Measurements from ENCODE around the gene HAUS3. TPM values are rescaled to one million over a fixed set of nuclear protein-coding genes. Genes with fewer than 3 reads are reported as not detected.
"Not testable (repeated sequence)": the region's sequence is repeated elsewhere in the genome, so short reads cannot be mapped to it uniquely, and the experiment has no call there.

The HAUS3 gene
- total RNA-seq, 6 experiments from 2014 or later = 3.5 to 5.1 (median 4.6) TPM

DNA sequence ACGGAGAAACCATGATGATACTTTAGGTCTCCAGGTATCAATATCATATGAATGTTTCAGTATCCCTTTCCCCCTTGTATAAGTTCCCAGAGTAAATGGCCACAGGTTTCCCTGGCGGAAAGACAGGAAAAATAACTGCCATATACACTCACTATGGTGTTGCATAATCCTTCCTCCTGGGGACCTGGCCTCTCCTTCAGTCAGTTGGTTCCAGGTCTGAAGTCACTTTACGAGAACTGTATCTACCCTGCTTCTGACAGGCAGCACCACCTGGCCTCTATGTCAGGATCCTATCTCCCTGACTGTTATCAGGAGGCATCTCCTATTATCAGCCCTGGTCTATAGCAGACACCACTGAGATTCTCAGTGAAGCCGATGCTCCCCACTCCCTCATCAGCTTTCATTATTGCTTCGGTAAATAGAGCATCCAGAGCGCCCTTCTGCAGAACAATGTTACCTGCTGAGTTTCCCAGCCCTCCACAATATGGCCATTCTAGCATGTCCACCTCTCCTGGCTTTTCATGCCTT, 22.6 kb downstream of the HAUS3 start:
- Histone ChIP-seq H3K9me3 (no peaks in the 10 kb centered on the region), H3K4me1 (no peaks in the 10 kb centered on the region), H3K27ac (no peak overlapping the region), H3K27me3 (no peaks in the 10 kb centered on the region), H3K4me3 (no peak overlapping the region), H3K36me3 (no peaks in the 10 kb centered on the region)
- WGBS (ENCODE audit: insufficient coverage, low coverage, low lambda C conversion rate, missing lambda C conversion rate) = 78% methylated on average over 4 of the region's 6 CpGs
- DNase-seq = no peak
- intact Hi-C loops (cut with DNase I) = loop anchor here in 1 of 2 donors (10.0 kb wide), 1 partner anchor 226 kb away; no protein-coding TSS in a partner anchor
- TF ChIP-seq CTCF (IDR thresholded peaks at IDR 0.05) (no peak), POLR2A (IDR thresholded peaks at IDR 0.05) (no peak)
- no peak for ATAC-seq

DNA sequence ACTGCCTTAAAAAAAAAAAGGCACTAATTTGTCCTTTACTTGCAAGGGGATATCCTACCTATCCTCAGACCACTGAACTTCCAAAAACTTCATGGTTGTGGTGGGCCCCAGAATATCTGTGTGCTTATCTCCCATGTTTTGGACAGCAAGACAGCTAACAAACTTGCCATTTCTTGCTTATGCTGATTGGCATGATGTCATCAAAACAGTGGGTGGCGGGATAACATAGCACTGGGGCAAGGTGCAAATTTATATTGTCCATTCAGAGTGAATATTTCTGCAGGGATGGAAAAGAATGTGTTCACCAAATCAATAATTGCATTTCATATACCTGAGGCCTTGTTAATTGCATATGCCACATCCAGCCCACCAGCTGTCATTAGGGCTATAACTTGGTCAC, 23.5 kb downstream of the HAUS3 start:
- no peaks in the 10 kb centered on the region for H3K4me1 ChIP-seq
- no peak for DNase-seq
- H3K27ac ChIP-seq = no peak overlapping the region
- 70% methylated on average over 1 of the region's 1 CpG for WGBS (ENCODE audit: insufficient coverage, low coverage, low lambda C conversion rate, missing lambda C conversion rate)
- H3K9me3 ChIP-seq = no peaks in the 10 kb centered on the region
- no peaks in the 10 kb centered on the region for H3K27me3 ChIP-seq
- intact Hi-C loops (cut with DNase I) = loop anchor here in 1 of 2 donors (10.0 kb wide), 1 partner anchor 226 kb away; no protein-coding TSS in a partner anchor
- no peaks in the 10 kb centered on the region for H3K36me3 ChIP-seq
- no peak for ATAC-seq
- H3K4me3 ChIP-seq = no peak overlapping the region
- TF ChIP-seq CTCF (IDR thresholded peaks at IDR 0.05) = no peak
- no peak for TF ChIP-seq POLR2A (IDR thresholded peaks at IDR 0.05)

DNA sequence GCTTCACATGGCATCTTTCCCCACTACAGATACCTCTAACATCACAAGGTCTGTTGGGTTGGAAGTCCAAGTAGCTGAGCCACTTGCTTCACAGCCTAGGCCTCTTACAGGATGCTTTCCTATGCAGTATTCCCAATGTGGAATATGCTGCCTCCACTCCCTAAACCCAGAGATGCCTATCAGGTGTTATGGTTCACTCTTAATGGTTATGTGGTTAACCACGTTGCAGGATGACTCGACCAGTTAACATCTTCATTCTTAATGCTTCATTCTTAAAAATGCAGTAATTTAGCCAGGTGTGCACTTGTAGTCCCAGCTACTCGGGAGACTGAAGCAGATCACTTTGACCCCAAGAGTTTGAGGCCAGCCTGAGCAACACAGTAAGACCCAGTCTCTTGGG, 24.2 kb downstream of the HAUS3 start:
- TF ChIP-seq CTCF (IDR thresholded peaks at IDR 0.05) (no peak), POLR2A (IDR thresholded peaks at IDR 0.05) (no peak)
- WGBS (ENCODE audit: insufficient coverage, low coverage, low lambda C conversion rate, missing lambda C conversion rate) = 65% methylated on average over 3 of the region's 3 CpGs
- Histone ChIP-seq H3K9me3 (no peaks in the 10 kb centered on the region), H3K4me1 (no peaks in the 10 kb centered on the region), H3K27ac (no peak overlapping the region), H3K27me3 (no peaks in the 10 kb centered on the region), H3K4me3 (no peak overlapping the region), H3K36me3 (no peaks in the 10 kb centered on the region)
- intact Hi-C loops (cut with DNase I) = loop anchor here in 1 of 2 donors (10.0 kb wide), 1 partner anchor 227 kb away; no protein-coding TSS in a partner anchor
- no peak for DNase-seq
- ATAC-seq = no peak

DNA sequence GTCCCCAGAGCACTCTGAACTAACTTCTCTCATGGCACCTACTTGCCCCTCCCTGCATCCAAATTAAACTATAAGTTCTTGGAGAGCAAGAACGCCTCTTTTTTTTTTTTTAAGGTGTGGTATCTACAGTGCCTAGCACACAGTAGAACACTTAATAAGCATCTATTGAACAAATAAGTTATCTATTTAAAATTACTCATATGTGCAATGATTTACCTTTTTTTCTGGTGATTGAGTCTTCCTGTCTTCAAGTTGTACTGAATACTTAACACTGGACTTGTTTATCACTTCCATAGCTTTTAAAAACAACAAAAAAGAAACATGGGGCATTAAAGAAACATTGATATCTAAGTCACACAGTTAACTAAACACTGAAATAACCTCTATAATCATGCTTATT, 29.1 kb downstream of the HAUS3 start:
- no peaks in the 10 kb centered on the region for H3K9me3 ChIP-seq
- ATAC-seq (no peak), DNase-seq (no peak)
- WGBS (ENCODE audit: insufficient coverage, low coverage, low lambda C conversion rate, missing lambda C conversion rate) = 84% methylated on average over 1 of the region's 1 CpG
- no peaks in the 10 kb centered on the region for H3K36me3 ChIP-seq
- no peak for TF ChIP-seq POLR2A (IDR thresholded peaks at IDR 0.05)
- no peak overlapping the region for H3K4me3 ChIP-seq
- no peaks in the 10 kb centered on the region for H3K4me1 ChIP-seq
- H3K27me3 ChIP-seq = no peaks in the 10 kb centered on the region
- intact Hi-C loops (cut with DNase I) = loop anchor here in 1 of 2 donors (10.0 kb wide), 1 partner anchor 232 kb away; no protein-coding TSS in a partner anchor
- H3K27ac ChIP-seq = no peak overlapping the region

- ATAC-seq, H3K4me1 ChIP-seq, H3K4me3 ChIP-seq, H3K27me3 ChIP-seq, DNase-seq, H3K9me3 ChIP-seq, H3K27ac ChIP-seq, H3K36me3 ChIP-seq: not testable (repeated sequence)
- intact Hi-C loops (cut with DNase I) = loop anchor here in 1 of 2 donors (10.0 kb wide), 1 partner anchor 242 kb away; no protein-coding TSS in a partner anchor
- 90% methylated on average over 1 of the region's 1 CpG for WGBS (ENCODE audit: insufficient coverage, low coverage, low lambda C conversion rate, missing lambda C conversion rate)
Observed at GRCh38 chr4:2202789-2203188, 39.1 kb downstream of the HAUS3 start.

Data from right lobe of liver (tissue), 6 donors.